ENCODE results near the gene M1AP. TPM values are rescaled to one million over a fixed set of nuclear protein-coding genes. Genes with fewer than 3 reads are reported as not detected.
A peak's percentile ranks its signal among the peaks of the same experiment; 100 is the strongest.

The M1AP gene
- total and polyA plus RNA-seq, 2 of the 8 experiments (the other 6 are each of a cell fraction or from before 2014, with no cell fraction given) = 4.8 TPM

- Histone ChIP-seq H2BK5ac (ENCODE audit: low read depth, low read length) (no peak overlapping the region), H3K23me2 (ENCODE audit: low read depth, low read length) (no peaks in the 10 kb centered on the region), H3K4me3 (ENCODE audit: extremely low read depth in 1 of 4, insufficient read depth in 2 of 4, low read depth in 3 of 4, low read length in 4 of 4) (no peak overlapping the region), H3K4ac (replicated peaks; ENCODE audit: insufficient read length, low read depth, low read length) (no peak overlapping the region), H2BK12ac (ENCODE audit: low read depth, low read length) (no peak overlapping the region), H3K9me3 (ENCODE audit: insufficient read depth in 2 of 2, low read depth in 1 of 2, low read length in 1 of 2) (no peaks in the 10 kb centered on the region), H2BK15ac (ENCODE audit: low read length) (0 out of 2 replicates have a peak overlapping the region, but pooled peaks have one; percentile 36), H3K36me3 (ENCODE audit: control insufficient read depth in 2 of 4, insufficient read depth in 4 of 4, low read length in 3 of 4) (no peaks in the 10 kb centered on the region), H4K20me1 (replicated peaks in 1 of 2; ENCODE audit: control insufficient read depth in 1 of 2, insufficient read depth in 2 of 2, low read length in 2 of 2) (no peaks in the 10 kb centered on the region), H2AFZ (ENCODE audit: low read length) (no peak overlapping the region), H3K27me3 (replicated peaks in 1 of 4; ENCODE audit: control insufficient read depth in 3 of 4, extremely low read depth in 1 of 4, insufficient read depth in 3 of 4, low read length in 3 of 4) (no peaks in the 10 kb centered on the region), H3K4me2 (ENCODE audit: insufficient read depth in 1 of 2, low read depth in 2 of 2, low read length in 2 of 2) (no peak overlapping the region), H2AK5ac (ENCODE audit: low read depth, low read length) (no peak overlapping the region), H3K56ac (replicated peaks; ENCODE audit: insufficient read length, low read depth, low read length) (no peak overlapping the region), H2BK120ac (replicated peaks; ENCODE audit: low read depth, low read length) (no peak overlapping the region), H3K23ac (ENCODE audit: insufficient read length) (no peak overlapping the region), H3K79me1 (ENCODE audit: low read depth, low read length) (no peaks in the 10 kb centered on the region), H4K5ac (ENCODE audit: insufficient read length, low read depth, low read length) (no peak overlapping the region), H3K18ac (ENCODE audit: extremely low read depth, low read length) (no peak overlapping the region), H3K4me1 (replicated peaks in 1 of 4; ENCODE audit: control insufficient read depth in 3 of 4, insufficient read depth in 4 of 4, low read length in 3 of 4) (no peaks in the 10 kb centered on the region), H4K8ac (ENCODE audit: extremely low read depth, insufficient read depth, low read length) (no peak overlapping the region), H2BK20ac (ENCODE audit: low read length) (no peak overlapping the region), H3K9ac (replicated peaks in 1 of 4; ENCODE audit: extremely low read depth in 1 of 4, low read depth in 3 of 4, low read length in 3 of 4) (no peak overlapping the region), H4K91ac (replicated peaks; ENCODE audit: insufficient read length, low read length) (no peak overlapping the region), H3K27ac (ENCODE audit: low read depth, low read length) (no peak overlapping the region), H3K79me2 (ENCODE audit: control insufficient read depth in 1 of 2, insufficient read depth in 2 of 2, low read length in 2 of 2) (no peaks in the 10 kb centered on the region), H3K14ac (ENCODE audit: insufficient read length) (no peak overlapping the region)
- no peak for FAIRE-seq
- ChIA-PET POLR2A (ENCODE audit: partially characterized antibody) (interaction anchor here (1.7 kb wide), 1 partner anchor 143 kb away, joined by 5 read pairs; the partner anchor contains the start of gene HK2), CTCF (ENCODE audit: partially characterized antibody) (interaction anchor here (0.6 to 3.0 kb wide), 22 partner anchors 10 to 445 kb away, joined by 3 to 48 read pairs (median 5); no protein-coding TSS in a partner anchor)
- WGBS, 2 experiments (ENCODE audit: extremely low coverage in 1 of 2, insufficient coverage in 1 of 2, insufficient read length in 1 of 2, insufficient replicate concordance in 2 of 2, low coverage in 1 of 2, low lambda C conversion rate in 2 of 2, missing lambda C conversion rate in 1 of 2) = 87% methylated on average over 5 of the region's 5 CpGs; no CpG with 5 or more reads in 1 of the 2 experiments
- no peak for DNase-seq (ENCODE audit: low read depth in 1 of 2, low spot score in 2 of 2)
- TF ChIP-seq GABPA (IDR thresholded peaks at IDR 0.05; ENCODE audit: borderline replicate concordance, insufficient read depth, low read length) (no peak), HDAC2 (IDR thresholded peaks at IDR 0.05; ENCODE audit: borderline replicate concordance in 1 of 2, low read depth in 2 of 2, low read length in 2 of 2) (no peak), RFX5 (IDR thresholded peaks at IDR 0.05; ENCODE audit: borderline replicate concordance, low read depth, low read length) (no peak), TEAD4 (IDR thresholded peaks at IDR 0.05; ENCODE audit: low read depth, low read length) (no peak), EP300 (IDR thresholded peaks at IDR 0.05; ENCODE audit: borderline replicate concordance in 1 of 2, low read depth in 2 of 2, low read length in 2 of 2) (no peak), TCF12 (IDR thresholded peaks at IDR 0.05; ENCODE audit: low read depth, low read length) (no peak), YY1 (IDR thresholded peaks at IDR 0.05; ENCODE audit: low read depth, low read length) (no peak), TAF7 (optimal IDR thresholded peaks at IDR 0.05; ENCODE audit: borderline replicate concordance, low read depth, low read length) (no peak), TAF1 (IDR thresholded peaks at IDR 0.05; ENCODE audit: low read depth, low read length) (no peak), NANOG (IDR thresholded peaks at IDR 0.05; ENCODE audit: insufficient read depth, low read depth, low read length, poor library complexity, severe bottlenecking) (no peak), MAFK (IDR thresholded peaks at IDR 0.05; ENCODE audit: low read depth, low read length) (no peak), SP4 (IDR thresholded peaks at IDR 0.05; ENCODE audit: low read length) (no peak), RXRA (IDR thresholded peaks at IDR 0.05; ENCODE audit: insufficient read depth, low read depth, low read length) (no peak), JUN (IDR thresholded peaks at IDR 0.05; ENCODE audit: low read depth, low read length) (no peak)
These were observed 43.8 kb upstream of the M1AP start for GRCh38 chr2:74691929-74692328.
